PC-3 (cell line): ENCODE data around the gene A4GALT.
"Not testable (repeated sequence)": the region's sequence is repeated elsewhere in the genome, so short reads cannot be mapped to it uniquely, and the experiment has no call there.

Experiments used
- EZH2 ChIP-seq: fragments of 300-600 bp; sonication (generic); IDR thresholded peaks from one replicate; pipeline ENCODE4 v1.6.1; 2017; ENCODE audit warnings: antibody characterized with exemption, mild to moderate bottlenecking, low read length; ENCODE audit not compliant: unreplicated experiment
- TF ChIP-seq, protein P1 (sequence below): fragments of 300-600 bp; sonication (generic); conservative IDR thresholded peaks from 2 replicates; pipeline ENCODE4 v1.5.1; 2017; ENCODE audit warnings: antibody characterized with exemption, low read depth, mild to moderate bottlenecking, low read length

DNA sequence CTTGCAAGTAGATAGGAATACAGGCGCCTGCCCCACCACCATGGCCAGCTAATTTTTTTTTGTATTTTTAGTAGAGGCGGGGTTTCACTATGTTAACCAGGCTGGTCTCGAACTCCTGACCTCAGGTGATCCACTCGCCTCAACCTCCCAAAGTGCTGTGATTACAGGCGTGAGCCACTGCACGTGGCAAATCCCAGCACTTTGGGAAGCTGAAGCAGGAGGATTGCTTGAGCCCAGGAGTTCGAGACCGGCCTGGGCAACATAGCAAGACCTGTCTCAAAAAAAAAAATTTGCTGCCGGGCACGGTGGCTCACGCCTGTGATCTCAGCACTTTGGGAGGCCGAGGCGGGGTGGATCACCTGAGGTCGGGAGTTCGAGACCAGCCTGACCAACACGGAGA is 34.5 kb upstream of the A4GALT start:
- TF ChIP-seq EZH2: not testable (repeated sequence)
- TF ChIP-seq, protein P1, sequence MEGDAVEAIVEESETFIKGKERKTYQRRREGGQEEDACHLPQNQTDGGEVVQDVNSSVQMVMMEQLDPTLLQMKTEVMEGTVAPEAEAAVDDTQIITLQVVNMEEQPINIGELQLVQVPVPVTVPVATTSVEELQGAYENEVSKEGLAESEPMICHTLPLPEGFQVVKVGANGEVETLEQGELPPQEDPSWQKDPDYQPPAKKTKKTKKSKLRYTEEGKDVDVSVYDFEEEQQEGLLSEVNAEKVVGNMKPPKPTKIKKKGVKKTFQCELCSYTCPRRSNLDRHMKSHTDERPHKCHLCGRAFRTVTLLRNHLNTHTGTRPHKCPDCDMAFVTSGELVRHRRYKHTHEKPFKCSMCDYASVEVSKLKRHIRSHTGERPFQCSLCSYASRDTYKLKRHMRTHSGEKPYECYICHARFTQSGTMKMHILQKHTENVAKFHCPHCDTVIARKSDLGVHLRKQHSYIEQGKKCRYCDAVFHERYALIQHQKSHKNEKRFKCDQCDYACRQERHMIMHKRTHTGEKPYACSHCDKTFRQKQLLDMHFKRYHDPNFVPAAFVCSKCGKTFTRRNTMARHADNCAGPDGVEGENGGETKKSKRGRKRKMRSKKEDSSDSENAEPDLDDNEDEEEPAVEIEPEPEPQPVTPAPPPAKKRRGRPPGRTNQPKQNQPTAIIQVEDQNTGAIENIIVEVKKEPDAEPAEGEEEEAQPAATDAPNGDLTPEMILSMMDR: not testable (repeated sequence)
